ENCODE results near the gene TTLL5.

TTLL5 gene, protein sequence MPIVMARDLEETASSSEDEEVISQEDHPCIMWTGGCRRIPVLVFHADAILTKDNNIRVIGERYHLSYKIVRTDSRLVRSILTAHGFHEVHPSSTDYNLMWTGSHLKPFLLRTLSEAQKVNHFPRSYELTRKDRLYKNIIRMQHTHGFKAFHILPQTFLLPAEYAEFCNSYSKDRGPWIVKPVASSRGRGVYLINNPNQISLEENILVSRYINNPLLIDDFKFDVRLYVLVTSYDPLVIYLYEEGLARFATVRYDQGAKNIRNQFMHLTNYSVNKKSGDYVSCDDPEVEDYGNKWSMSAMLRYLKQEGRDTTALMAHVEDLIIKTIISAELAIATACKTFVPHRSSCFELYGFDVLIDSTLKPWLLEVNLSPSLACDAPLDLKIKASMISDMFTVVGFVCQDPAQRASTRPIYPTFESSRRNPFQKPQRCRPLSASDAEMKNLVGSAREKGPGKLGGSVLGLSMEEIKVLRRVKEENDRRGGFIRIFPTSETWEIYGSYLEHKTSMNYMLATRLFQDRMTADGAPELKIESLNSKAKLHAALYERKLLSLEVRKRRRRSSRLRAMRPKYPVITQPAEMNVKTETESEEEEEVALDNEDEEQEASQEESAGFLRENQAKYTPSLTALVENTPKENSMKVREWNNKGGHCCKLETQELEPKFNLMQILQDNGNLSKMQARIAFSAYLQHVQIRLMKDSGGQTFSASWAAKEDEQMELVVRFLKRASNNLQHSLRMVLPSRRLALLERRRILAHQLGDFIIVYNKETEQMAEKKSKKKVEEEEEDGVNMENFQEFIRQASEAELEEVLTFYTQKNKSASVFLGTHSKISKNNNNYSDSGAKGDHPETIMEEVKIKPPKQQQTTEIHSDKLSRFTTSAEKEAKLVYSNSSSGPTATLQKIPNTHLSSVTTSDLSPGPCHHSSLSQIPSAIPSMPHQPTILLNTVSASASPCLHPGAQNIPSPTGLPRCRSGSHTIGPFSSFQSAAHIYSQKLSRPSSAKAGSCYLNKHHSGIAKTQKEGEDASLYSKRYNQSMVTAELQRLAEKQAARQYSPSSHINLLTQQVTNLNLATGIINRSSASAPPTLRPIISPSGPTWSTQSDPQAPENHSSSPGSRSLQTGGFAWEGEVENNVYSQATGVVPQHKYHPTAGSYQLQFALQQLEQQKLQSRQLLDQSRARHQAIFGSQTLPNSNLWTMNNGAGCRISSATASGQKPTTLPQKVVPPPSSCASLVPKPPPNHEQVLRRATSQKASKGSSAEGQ (N-terminal part only)

GRCh38 chr14:75660630-75661498, at the start of gene TTLL5, which contains the start of gene ERG28:
TSS of gene TTLL5 (plus strand) at chr14:75661246. CDS start at chr14:75663150, 1,904 bp downstream.
TSS of gene ERG28 (minus strand) at chr14:75660876. CDS start at chr14:75657502, 3,374 bp downstream.
- in situ Hi-C loops (cut with HindIII; ENCODE audit: low pct_ligation_motif_present, low sequenced_read_pairs): no loop called here
- Histone ChIP-seq H3K36me3 (replicated peaks) (peaks cover 3% of the 10 kb centered on the region), H3K4me3 (ENCODE audit: low read depth, low read length) (peak within 1 kb of the TSS; percentile 86), H3K27ac (peak within 1 kb of the TSS; percentile 65), H3K27me3 (replicated peaks) (no peaks in the 10 kb centered on the region)
- peak; percentile 98 for DNase-seq
- TF ChIP-seq CTCF (IDR thresholded peaks at IDR 0.05; ENCODE audit: low read depth, low read length, missing control alignments): no peak

GRCh38 chr14:75612157-75612556, 48.9 kb upstream of the TTLL5 start:
- Histone ChIP-seq H3K4me3 (ENCODE audit: low read depth, low read length) (no peak overlapping the region), H3K36me3 (replicated peaks) (no peaks in the 10 kb centered on the region), H3K27me3 (replicated peaks) (no peaks in the 10 kb centered on the region), H3K27ac (no peak overlapping the region)
- TF ChIP-seq CTCF (IDR thresholded peaks at IDR 0.05; ENCODE audit: low read depth, low read length, missing control alignments): no peak
- no peak for DNase-seq
- in situ Hi-C loops (cut with HindIII; ENCODE audit: low pct_ligation_motif_present, low sequenced_read_pairs): no loop called here

DNA sequence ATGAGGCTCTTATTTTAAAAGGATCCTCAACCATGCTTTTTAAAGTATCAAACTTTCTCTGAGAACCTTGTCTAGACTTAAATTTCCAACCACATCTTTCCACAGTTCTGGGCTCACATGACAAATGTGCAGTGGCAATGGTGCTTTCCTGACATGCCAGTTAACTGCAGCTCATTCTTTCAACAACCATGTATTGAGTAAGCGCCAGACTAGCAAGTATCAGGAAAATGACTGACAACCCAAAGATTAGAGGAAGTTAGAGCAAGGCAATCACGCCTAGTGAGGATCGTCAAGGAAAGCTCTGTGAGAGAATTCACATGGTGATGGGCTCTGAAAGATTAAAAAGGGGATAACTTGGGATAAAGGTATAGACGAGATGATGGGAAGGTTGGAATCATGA, 46.9 kb upstream of the TTLL5 start:
- H3K36me3 ChIP-seq (replicated peaks): no peaks in the 10 kb centered on the region
- in situ Hi-C loops (cut with HindIII; ENCODE audit: low pct_ligation_motif_present, low sequenced_read_pairs): no loop called here
- no peak overlapping the region for H3K27ac ChIP-seq
- DNase-seq: no peak
- H3K4me3 ChIP-seq (ENCODE audit: low read depth, low read length): no peak overlapping the region
- H3K27me3 ChIP-seq (replicated peaks): no peaks in the 10 kb centered on the region
- no peak for TF ChIP-seq CTCF (IDR thresholded peaks at IDR 0.05; ENCODE audit: low read depth, low read length, missing control alignments)

- Histone ChIP-seq H3K36me3 (replicated peaks) (no peaks in the 10 kb centered on the region), H3K4me3 (ENCODE audit: low read depth, low read length) (no peak overlapping the region), H3K27me3 (replicated peaks) (no peaks in the 10 kb centered on the region), H3K27ac (no peak overlapping the region)
- DNase-seq: no peak
- TF ChIP-seq CTCF (IDR thresholded peaks at IDR 0.05; ENCODE audit: low read depth, low read length, missing control alignments): no peak
- in situ Hi-C loops (cut with HindIII; ENCODE audit: low pct_ligation_motif_present, low sequenced_read_pairs): no loop called here
Observed at GRCh38 chr14:75615200-75615599, 45.8 kb upstream of the TTLL5 start.

- Histone ChIP-seq H3K27me3 (replicated peaks) (no peaks in the 10 kb centered on the region), H3K36me3 (replicated peaks) (no peaks in the 10 kb centered on the region), H3K27ac (no peak overlapping the region), H3K4me3 (ENCODE audit: low read depth, low read length) (no peak overlapping the region)
- TF ChIP-seq CTCF (IDR thresholded peaks at IDR 0.05; ENCODE audit: low read depth, low read length, missing control alignments): no peak
- in situ Hi-C loops (cut with HindIII; ENCODE audit: low pct_ligation_motif_present, low sequenced_read_pairs): no loop called here
- DNase-seq: no peak
Observed at GRCh38 chr14:75619548-75619947, 41.5 kb upstream of the TTLL5 start.

Measured in brain microvascular endothelial cell (primary cell).